Measurements from ENCODE around the gene EID3.

EID3 gene

GRCh38 chr12:104348994-104349494 lies 45.5 kb downstream of the EID3 start:
- H3K36me3 ChIP-seq (replicated peaks; ENCODE audit: low read depth, low read length) = peaks cover 44% of the 10 kb centered on the region

GRCh38 chr12:104350211-104351056 lies 46.9 kb downstream of the EID3 start:
- H3K9ac ChIP-seq (ENCODE audit: low read length) = no peak overlapping the region
- H3K4me1 ChIP-seq (ENCODE audit: low read length) = no peaks in the 10 kb centered on the region
- H3K79me2 ChIP-seq (ENCODE audit: low read length) = peaks cover 4% of the 10 kb centered on the region
- no peak for TF ChIP-seq EZH2phosphoT487 (IDR thresholded peaks at IDR 0.05; ENCODE audit: low read depth)
- TF ChIP-seq CTCF (IDR thresholded peaks at IDR 0.05; ENCODE audit: low read depth, low read length) = no peak
- H2AFZ ChIP-seq (ENCODE audit: low read depth, low read length) = no peak overlapping the region
- no peaks in the 10 kb centered on the region for H3K9me3 ChIP-seq (ENCODE audit: insufficient read depth, low read length)
- peaks cover 2% of the 10 kb centered on the region; the same call in 1 of the 2 replicates for H4K20me1 ChIP-seq (ENCODE audit: insufficient read depth, low read length)
- H3K4me2 ChIP-seq (ENCODE audit: low read length) = no peak overlapping the region
- no peak overlapping the region for H3K4me3 ChIP-seq (ENCODE audit: low read length)
- no peak overlapping the region for H3K27ac ChIP-seq (ENCODE audit: low read length)
- peaks cover 45% of the 10 kb centered on the region for H3K36me3 ChIP-seq (replicated peaks; ENCODE audit: low read depth, low read length)
- no peaks in the 10 kb centered on the region for H3K27me3 ChIP-seq (ENCODE audit: low read depth, low read length)

More at GRCh38 chr12:104348994-104349494, 45.5 kb downstream of the EID3 start:
- H3K4me3 ChIP-seq (ENCODE audit: low read length) = no peak overlapping the region
- H3K9ac ChIP-seq (ENCODE audit: low read length) = no peak overlapping the region
- H3K27me3 ChIP-seq (ENCODE audit: low read depth, low read length) = no peaks in the 10 kb centered on the region
- H2AFZ ChIP-seq (ENCODE audit: low read depth, low read length) = no peak overlapping the region
- TF ChIP-seq CTCF (IDR thresholded peaks at IDR 0.05; ENCODE audit: low read depth, low read length) (no peak), EZH2phosphoT487 (IDR thresholded peaks at IDR 0.05; ENCODE audit: low read depth) (no peak)
- H3K4me2 ChIP-seq (ENCODE audit: low read length) = no peak overlapping the region
- H4K20me1 ChIP-seq (ENCODE audit: insufficient read depth, low read length) = no peaks in the 10 kb centered on the region; the same call in 1 of the 2 replicates
- H3K4me1 ChIP-seq (ENCODE audit: low read length) = no peaks in the 10 kb centered on the region
- no peaks in the 10 kb centered on the region for H3K9me3 ChIP-seq (ENCODE audit: insufficient read depth, low read length)
- H3K79me2 ChIP-seq (ENCODE audit: low read length) = peaks cover 4% of the 10 kb centered on the region
- no peak overlapping the region for H3K27ac ChIP-seq (ENCODE audit: low read length)

GRCh38 chr12:104351057-104351983 lies 47.8 kb downstream of the EID3 start:
- no peak overlapping the region for H3K27ac ChIP-seq (ENCODE audit: low read length)
- H3K27me3 ChIP-seq (ENCODE audit: low read depth, low read length) = no peaks in the 10 kb centered on the region
- H3K9me3 ChIP-seq (ENCODE audit: insufficient read depth, low read length) = no peaks in the 10 kb centered on the region
- H3K4me3 ChIP-seq (ENCODE audit: low read length) = no peak overlapping the region
- H3K79me2 ChIP-seq (ENCODE audit: low read length) = peaks cover 4% of the 10 kb centered on the region
- no peak overlapping the region for H3K4me2 ChIP-seq (ENCODE audit: low read length)
- H3K9ac ChIP-seq (ENCODE audit: low read length) = no peak overlapping the region
- no peaks in the 10 kb centered on the region for H3K4me1 ChIP-seq (ENCODE audit: low read length)
- H3K36me3 ChIP-seq (replicated peaks; ENCODE audit: low read depth, low read length) = peaks cover 45% of the 10 kb centered on the region
- H2AFZ ChIP-seq (ENCODE audit: low read depth, low read length) = no peak overlapping the region
- TF ChIP-seq EZH2phosphoT487 (IDR thresholded peaks at IDR 0.05; ENCODE audit: low read depth) (no peak), CTCF (IDR thresholded peaks at IDR 0.05; ENCODE audit: low read depth, low read length) (no peak)
- H4K20me1 ChIP-seq (ENCODE audit: insufficient read depth, low read length) = peaks cover 2% of the 10 kb centered on the region; the same call in 1 of the 2 replicates
